Progenitor cell of endocrine pancreas (in vitro differentiated cells): Measurements from ENCODE around the gene TMEM250. TPM values are rescaled to one million over a fixed set of nuclear protein-coding genes. Genes with fewer than 3 reads are reported as not detected.

Experiments
- DNase-seq: peaks from one replicate; pipeline ENCODE4 v3.0.0; 2021; ENCODE audit warnings: low spot score; ENCODE audit not compliant: unreplicated experiment
- H3K27ac Mint-ChIP-seq: 2 replicates; pipeline ENCODE4 v1.8.0; 2021; ENCODE audit warnings: mild to moderate bottlenecking, moderate library complexity, mixed read lengths
- H3K27me3 Mint-ChIP-seq: 2 replicates; pipeline ENCODE4 v1.8.0; 2021; ENCODE audit warnings: mixed read lengths
- H3K36me3 Mint-ChIP-seq: 2 replicates; pipeline ENCODE4 v1.8.0; 2022; ENCODE audit warnings: mixed read lengths; ENCODE audit not compliant: insufficient read depth
- H3K4me1 Mint-ChIP-seq: 2 replicates; pipeline ENCODE4 v1.8.0; 2021; ENCODE audit warnings: low read depth, mixed read lengths
- H3K4me3 Mint-ChIP-seq: 2 replicates; pipeline ENCODE4 v1.8.0; 2021; ENCODE audit warnings: low read depth, mild to moderate bottlenecking, moderate library complexity, mixed read lengths
- H3K9me3 Mint-ChIP-seq: 2 replicates; pipeline ENCODE4 v1.8.0; 2021; ENCODE audit warnings: low read depth, mixed read lengths
- total RNA-seq: library from RNA; stranded (reverse); gene quantifications from 2 replicates; pipeline ENCODE4 v1.2.1, GENCODE V29; 2021
- TF ChIP-seq, protein P1 (sequence below): fragments of 200-600 bp; sonication (generic); IDR thresholded peaks from one replicate; pipeline ENCODE4 v1.5.0; 2021; ENCODE audit warnings: antibody characterized with exemption, mild to moderate bottlenecking; ENCODE audit not compliant: unreplicated experiment

Gene TMEM250
- total RNA-seq, 1 donor from 2014 or later = 39.5 TPM

DNA sequence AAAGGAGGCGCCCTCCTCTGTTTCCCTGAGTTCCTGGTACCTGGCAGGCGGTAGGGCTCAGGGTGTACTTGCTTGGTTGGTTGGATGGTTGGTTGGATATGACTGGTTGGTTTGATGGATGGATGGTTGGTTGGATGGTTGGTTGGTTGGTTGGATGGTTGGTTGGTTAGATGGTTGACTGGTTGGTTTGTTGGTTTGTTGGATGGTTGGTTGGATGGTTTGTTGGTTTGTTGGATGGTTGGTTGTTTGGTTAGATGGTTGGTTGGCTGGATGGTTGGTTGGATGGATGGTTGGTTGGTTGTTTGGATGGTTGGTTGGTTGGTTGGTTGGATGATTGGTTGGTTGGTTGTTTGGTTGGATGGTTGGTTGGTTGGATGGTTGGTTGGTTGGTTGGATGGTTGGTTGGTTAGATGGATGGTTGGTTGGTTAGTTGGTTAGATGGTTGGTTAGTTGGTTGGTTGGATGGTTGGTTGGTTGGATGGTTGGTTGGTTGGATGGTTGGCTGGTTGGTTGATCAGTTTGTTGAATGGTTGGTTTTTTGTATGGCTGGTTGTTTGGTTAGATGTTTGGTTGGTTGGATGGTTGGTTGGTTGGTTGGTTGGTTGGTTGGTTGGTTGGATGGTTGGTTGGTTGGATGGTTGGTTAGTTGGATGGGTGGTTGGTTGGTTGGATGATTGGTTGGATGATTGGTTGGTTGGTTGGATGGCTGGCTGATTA, 6.5 kb upstream of the TMEM250 start:
- Mint-ChIP-seq H3K27ac (no peak overlapping the region), H3K9me3 (peaks cover 6% of the 10 kb centered on the region)
- TF ChIP-seq, protein P1, sequence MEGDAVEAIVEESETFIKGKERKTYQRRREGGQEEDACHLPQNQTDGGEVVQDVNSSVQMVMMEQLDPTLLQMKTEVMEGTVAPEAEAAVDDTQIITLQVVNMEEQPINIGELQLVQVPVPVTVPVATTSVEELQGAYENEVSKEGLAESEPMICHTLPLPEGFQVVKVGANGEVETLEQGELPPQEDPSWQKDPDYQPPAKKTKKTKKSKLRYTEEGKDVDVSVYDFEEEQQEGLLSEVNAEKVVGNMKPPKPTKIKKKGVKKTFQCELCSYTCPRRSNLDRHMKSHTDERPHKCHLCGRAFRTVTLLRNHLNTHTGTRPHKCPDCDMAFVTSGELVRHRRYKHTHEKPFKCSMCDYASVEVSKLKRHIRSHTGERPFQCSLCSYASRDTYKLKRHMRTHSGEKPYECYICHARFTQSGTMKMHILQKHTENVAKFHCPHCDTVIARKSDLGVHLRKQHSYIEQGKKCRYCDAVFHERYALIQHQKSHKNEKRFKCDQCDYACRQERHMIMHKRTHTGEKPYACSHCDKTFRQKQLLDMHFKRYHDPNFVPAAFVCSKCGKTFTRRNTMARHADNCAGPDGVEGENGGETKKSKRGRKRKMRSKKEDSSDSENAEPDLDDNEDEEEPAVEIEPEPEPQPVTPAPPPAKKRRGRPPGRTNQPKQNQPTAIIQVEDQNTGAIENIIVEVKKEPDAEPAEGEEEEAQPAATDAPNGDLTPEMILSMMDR = no peak

DNA sequence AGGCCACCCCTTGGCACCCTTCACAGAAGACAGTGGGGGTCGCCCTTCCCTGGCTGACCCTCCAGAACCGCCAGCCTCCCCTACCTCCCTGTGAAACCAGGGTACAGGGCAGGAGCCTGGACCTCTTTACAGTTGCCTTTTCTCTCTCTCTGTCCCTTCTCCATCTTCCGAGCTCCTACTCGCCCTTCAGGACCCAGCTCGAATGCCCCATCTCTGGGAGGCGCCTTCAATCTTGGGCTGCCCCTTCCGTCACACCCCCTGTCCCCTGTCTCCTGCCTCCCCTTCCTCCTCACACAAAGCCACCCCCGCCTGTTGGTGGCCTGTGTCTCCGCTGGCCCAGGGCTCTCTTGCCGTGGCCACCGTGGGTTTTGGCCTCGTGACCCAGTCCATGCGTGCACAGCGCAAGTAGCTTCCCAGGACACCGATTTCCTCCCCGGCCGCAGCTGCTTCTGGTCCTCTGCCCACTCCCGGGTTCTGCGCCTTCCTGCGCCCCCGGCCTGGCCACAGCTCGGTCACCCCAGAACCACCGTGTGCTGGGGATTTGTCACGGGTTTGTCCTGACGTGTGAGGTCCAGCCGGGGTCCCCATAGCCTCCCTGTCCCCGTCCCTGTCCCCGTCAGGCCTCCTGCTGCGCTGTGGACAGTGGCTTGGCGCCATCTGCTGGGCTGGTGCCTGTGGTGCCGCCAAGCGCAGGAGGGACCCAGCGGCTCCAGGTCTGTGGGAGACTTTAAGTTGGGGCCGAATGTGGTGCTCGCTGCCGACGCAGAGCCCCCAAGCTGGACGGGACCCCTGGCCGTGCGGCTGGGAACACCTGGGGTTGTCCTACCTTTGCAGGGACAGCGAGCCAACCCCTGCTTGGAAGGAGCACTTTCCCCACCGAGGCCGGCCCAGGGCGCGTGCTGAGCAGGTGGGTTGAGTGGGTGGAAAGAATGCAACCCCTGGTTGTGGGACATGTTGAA, 4.0 kb upstream of the TMEM250 start:
- TF ChIP-seq, protein P1 = peak; percentile 99
- Mint-ChIP-seq H3K27ac (no peak overlapping the region), H3K36me3 (no peaks in the 10 kb centered on the region), H3K27me3 (peaks cover 14% of the 10 kb centered on the region), H3K9me3 (peaks cover 6% of the 10 kb centered on the region), H3K4me1 (no peaks in the 10 kb centered on the region), H3K4me3 (no peak overlapping the region)
- peak; percentile 75 for DNase-seq

More for the DNA sequence above, 6.5 kb upstream of the TMEM250 start:
- no peaks in the 10 kb centered on the region for H3K36me3 Mint-ChIP-seq
- no peak for DNase-seq
- H3K27me3 Mint-ChIP-seq = peaks cover 14% of the 10 kb centered on the region
- H3K4me3 Mint-ChIP-seq = no peak overlapping the region
- peaks cover 2% of the 10 kb centered on the region for H3K4me1 Mint-ChIP-seq

DNA sequence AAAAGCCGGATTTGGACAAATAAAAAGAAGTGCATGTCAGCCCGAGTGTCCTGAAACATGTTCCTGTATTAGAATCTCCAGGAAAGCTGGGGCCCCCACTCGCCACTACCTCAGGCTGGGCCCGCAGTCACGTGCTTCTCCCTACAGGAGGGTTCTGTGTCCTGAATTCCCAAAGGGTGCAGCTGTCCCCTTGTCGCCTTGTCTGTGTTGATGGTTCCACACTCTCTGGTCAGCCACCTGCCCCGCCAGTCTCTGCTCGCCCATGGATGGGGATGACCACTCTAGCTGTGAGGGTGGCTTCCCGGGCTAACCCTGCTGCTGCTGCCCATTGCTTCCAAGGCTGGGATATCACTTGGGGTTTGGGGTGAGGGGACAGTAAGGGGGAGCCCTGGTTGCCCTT, 3.1 kb upstream of the TMEM250 start:
- Mint-ChIP-seq H3K27ac (no peak overlapping the region), H3K27me3 (peaks cover 11% of the 10 kb centered on the region), H3K36me3 (no peaks in the 10 kb centered on the region), H3K4me3 (no peak overlapping the region), H3K4me1 (no peaks in the 10 kb centered on the region), H3K9me3 (peaks cover 6% of the 10 kb centered on the region)
- no peak for DNase-seq
- TF ChIP-seq, protein P1 = no peak

DNA sequence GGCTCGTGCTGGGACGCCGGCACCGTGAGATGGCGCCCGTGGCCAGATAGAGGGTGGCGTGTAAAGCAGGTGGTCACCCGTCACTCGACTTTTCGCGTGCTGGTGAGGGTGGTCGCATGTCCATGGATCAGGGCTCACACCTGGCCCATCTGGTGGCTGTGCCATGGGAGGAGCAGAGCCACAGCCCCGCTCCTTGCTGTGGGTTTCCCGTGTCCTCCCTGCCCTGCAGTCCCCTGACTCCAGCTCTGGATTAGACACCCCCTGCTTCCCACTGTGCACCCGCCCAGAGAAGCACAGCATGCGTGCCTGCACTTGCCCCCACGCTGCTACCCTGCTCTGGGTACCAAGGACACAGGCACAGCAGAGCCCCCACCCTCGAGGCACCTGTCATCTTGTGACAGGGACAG, 1.8 kb upstream of the TMEM250 start:
- DNase-seq = no peak
- Mint-ChIP-seq H3K4me3 (peak overlapping the region; percentile 38), H3K9me3 (peaks cover 6% of the 10 kb centered on the region), H3K4me1 (no peaks in the 10 kb centered on the region), H3K36me3 (no peaks in the 10 kb centered on the region), H3K27ac (no peak overlapping the region), H3K27me3 (peaks cover 11% of the 10 kb centered on the region)
- TF ChIP-seq, protein P1 = no peak

DNA sequence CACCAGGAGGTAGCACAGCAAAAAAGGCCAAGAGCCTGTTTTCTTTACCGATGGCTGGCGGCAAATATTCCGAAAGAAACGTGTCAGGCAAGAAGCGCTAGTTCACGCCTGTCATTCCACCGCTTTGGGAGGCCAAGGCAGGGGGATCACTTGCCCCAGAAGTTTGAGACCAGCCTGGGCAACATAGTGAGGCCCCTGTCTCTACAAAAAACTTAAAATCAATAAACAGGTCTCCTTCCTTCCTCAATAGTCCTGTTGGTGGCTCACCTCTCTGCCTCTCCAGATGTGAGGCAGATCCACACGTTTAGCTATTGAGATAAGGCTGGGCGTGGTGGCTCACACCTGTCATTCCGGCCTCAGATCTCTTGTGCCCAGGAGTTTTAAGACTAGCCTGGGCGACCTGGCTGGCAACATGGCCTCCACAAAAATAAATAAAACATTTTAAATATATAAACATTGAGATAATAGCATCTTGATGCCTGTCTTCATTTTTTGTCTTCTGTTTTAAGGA, 1.3 kb upstream of the TMEM250 start:
- Mint-ChIP-seq H3K4me3 (peak overlapping the region; percentile 74), H3K36me3 (no peaks in the 10 kb centered on the region), H3K9me3 (peaks cover 2% of the 10 kb centered on the region), H3K27ac (peak overlapping the region; percentile 41), H3K27me3 (peaks cover 10% of the 10 kb centered on the region), H3K4me1 (no peaks in the 10 kb centered on the region)
- no peak for DNase-seq
- TF ChIP-seq, protein P1 = no peak
